GM19372 (cell line): ENCODE results near the gene LRP1.

Experiments
- ATAC-seq: cut with Tn5 transposase; IDR thresholded peaks from one replicate; pipeline ENCODE4 v1.9.1; 2021; ENCODE audit warnings: mild to moderate bottlenecking, low read depth, moderate library complexity; ENCODE audit not compliant: unreplicated experiment

The LRP1 gene

GRCh38 chr12:57185906-57186508 is 57.7 kb downstream of the LRP1 start:
- ATAC-seq, result no peak

- ATAC-seq, result no peak
Measured at GRCh38 chr12:57187222-57188089, 59.2 kb downstream of the LRP1 start.

DNA sequence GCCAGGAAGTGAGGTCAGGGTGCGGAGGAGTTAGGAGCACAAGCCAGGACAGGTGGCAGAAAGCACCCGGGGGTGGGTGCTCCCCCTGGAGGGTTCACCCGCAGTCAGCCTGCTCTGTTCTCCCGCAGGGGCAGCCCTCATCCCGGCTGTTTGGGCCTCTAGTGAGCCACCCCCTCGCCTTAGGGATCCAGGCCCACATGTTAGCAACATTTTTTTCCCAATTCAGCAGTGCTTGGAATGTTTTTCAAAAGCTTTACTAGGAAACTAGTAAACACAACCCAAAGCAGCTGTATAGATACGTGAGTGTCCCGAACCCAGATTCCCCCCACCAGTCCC is 59.8 kb downstream of the LRP1 start:
- ATAC-seq, result no peak

DNA sequence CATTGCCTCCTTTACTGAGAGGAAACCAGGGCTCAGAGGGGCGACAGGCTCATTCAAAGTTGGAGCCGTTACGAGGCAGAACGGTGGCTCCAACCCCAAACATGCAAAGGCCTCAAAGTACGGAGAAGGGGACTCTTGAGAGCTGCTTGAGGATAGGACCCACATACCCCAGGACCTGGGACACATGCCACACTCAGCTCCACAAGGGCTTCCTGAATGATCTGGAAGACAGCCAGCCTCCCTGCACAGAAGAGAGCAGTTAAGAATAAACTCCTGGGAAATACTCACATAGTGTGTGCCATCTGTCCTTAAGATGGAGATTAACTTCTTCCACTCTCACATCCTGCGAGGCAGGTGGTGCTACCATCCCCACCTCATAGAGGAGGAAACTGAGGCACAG is 61.8 kb downstream of the LRP1 start:
- ATAC-seq, result no peak

- ATAC-seq, result no peak
Measured at GRCh38 chr12:57190821-57191220, 62.5 kb downstream of the LRP1 start.

DNA sequence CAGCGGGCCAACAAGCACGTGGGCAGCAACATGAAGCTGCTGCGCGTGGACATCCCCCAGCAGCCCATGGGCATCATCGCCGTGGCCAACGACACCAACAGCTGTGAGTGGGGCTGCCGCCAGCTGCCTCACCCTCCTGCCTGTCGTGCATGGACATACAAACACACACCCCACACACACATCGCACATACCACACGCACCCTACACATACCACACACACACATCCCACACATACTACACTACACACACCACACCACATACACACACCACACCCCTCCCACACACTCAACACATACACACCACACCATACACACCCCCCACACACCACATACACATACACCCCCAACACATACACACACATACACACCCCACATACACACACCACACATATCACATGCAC is 63.1 kb downstream of the LRP1 start:
- ATAC-seq, result no peak

DNA sequence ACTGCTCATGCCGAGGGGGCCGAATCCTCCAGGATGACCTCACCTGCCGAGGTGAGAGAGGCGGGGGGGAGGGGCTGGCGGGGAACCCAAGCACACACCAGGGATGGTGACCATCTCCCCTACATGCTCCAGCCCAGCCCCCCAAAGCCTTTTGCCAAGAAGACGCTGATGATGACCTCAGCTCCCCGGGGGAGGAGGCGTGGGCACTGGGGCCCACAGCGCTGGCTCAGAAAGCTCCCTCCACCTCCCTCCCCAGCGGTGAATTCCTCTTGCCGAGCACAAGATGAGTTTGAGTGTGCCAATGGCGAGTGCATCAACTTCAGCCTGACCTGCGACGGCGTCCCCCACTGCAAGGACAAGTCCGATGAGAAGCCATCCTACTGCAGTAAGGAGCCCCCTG is 64.6 kb downstream of the LRP1 start:
- ATAC-seq, result no peak

DNA sequence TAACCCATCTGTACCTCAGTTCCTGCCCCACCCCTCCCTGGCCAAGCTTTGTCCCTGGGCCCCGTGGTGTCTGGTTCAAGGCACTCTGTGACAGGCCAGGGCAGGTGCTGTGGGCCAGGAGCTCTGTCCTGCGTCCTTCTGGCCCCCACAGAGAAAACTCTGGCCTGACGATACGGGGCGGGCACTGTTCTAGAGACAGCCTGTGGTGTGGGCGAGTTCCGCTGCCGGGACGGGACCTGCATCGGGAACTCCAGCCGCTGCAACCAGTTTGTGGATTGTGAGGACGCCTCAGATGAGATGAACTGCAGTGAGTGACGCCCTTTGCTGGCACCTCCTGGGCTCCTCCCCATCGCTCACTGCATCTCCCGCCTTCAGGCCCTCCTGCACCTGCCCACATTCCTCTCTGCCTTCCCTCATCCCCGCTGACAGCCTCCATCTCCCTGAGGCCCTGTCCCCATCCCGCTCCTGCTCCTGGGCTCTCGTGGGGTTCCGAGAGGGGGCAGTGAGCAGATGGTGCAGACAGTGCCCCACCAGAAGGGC is 65.5 kb downstream of the LRP1 start:
- ATAC-seq, result no peak

GRCh38 chr12:57194253-57194652 is 66.0 kb downstream of the LRP1 start:
- ATAC-seq, result no peak

GRCh38 chr12:57195186-57195585 is 66.9 kb downstream of the LRP1 start:
- ATAC-seq, result no peak

- no peak for ATAC-seq
Measured at GRCh38 chr12:57195611-57196371, 67.5 kb downstream of the LRP1 start.

- no peak for ATAC-seq
Measured at GRCh38 chr12:57196439-57196838, 68.2 kb downstream of the LRP1 start.

- no peak for ATAC-seq
Measured at GRCh38 chr12:57196956-57197355, 68.7 kb downstream of the LRP1 start.

DNA sequence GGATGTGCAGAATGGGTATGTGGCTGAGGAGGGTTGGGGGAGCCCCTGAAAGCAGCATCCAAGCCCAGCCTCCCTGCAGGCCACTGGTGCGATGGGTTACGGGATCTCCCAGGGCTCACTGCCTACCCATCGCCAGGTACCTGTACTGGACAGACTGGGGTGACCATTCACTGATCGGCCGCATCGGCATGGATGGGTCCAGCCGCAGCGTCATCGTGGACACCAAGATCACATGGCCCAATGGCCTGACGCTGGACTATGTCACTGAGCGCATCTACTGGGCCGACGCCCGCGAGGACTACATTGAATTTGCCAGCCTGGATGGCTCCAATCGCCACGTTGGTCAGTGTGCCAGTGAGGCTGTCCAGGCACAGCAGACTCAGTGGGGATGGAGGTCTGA is 70.0 kb downstream of the LRP1 start:
- ATAC-seq, result no peak

DNA sequence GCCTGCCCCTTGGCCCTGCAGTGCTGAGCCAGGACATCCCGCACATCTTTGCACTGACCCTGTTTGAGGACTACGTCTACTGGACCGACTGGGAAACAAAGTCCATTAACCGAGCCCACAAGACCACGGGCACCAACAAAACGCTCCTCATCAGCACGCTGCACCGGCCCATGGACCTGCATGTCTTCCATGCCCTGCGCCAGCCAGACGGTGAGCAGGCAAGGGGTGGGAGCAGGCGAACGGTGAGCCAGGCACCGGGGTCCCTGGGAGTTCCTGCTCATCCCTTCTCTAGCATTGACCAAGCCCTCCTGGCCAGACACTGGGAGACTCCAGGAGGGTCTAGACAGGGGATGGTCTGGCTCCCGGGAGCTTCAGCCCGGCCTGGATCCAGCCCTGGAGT is 70.9 kb downstream of the LRP1 start:
- no peak for ATAC-seq

- no peak for ATAC-seq
Measured at GRCh38 chr12:57200497-57200896, 72.2 kb downstream of the LRP1 start.

- ATAC-seq, result no peak
Measured at GRCh38 chr12:57201219-57201618, 72.9 kb downstream of the LRP1 start.

GRCh38 chr12:57201631-57202030 is 73.3 kb downstream of the LRP1 start:
- ATAC-seq, result no peak

DNA sequence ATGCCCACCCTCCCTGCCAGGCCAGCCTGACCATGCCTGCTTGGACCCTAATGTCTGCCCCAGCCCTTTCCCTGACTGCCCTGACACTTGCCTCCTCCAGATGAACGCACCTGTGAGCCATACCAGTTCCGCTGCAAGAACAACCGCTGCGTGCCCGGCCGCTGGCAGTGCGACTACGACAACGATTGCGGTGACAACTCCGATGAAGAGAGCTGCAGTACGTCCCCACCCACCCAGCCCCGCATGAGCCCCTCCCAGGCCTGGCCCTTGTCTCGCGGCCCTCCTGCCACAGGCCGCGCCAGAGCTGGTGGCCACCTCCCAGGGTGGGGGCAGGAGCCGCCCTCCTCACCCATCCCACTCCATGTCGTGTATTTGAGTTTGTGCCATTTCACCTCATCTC is 74.0 kb downstream of the LRP1 start:
- no peak for ATAC-seq

DNA sequence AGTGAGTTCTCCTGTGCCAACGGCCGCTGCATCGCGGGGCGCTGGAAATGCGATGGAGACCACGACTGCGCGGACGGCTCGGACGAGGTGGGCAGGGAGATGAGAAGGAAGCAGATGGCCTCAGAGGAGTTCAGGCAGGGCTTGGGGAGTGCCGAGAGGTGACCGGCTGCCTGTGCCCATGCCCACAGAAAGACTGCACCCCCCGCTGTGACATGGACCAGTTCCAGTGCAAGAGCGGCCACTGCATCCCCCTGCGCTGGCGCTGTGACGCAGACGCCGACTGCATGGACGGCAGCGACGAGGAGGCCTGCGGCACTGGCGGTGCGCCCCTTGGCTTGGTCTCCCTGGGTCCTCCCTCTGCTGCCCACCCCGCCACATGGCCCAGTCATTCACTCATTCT is 74.9 kb downstream of the LRP1 start:
- no peak for ATAC-seq

DNA sequence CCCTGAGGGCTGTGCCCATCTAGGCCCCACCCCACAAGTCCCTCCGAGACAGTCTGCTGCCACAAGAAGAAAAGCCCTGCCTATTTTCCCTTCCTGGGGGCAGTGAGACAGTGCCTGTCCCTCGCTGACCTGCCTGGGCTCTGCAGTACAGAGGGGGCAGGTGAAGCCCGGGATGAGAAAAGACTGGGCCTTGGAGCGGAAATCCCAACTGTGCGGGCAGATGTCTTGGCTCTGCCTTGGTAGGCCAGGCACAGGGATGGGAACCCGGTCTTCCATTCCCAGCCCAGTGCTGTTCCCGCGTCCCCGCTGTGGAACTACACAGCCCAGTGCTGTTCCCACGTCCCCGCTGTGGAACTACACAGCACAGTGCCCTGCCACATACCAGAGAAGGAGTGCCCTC is 75.5 kb downstream of the LRP1 start:
- no peak for ATAC-seq
